DMS53 (cell line): ENCODE measurements around the gene PPP2R5C.

ENCODE experiments used
- DNase-seq: peaks from one replicate; lab custom pipeline; 2025; lab: John Stamatoyannopoulos, UW

PPP2R5C gene

DNA sequence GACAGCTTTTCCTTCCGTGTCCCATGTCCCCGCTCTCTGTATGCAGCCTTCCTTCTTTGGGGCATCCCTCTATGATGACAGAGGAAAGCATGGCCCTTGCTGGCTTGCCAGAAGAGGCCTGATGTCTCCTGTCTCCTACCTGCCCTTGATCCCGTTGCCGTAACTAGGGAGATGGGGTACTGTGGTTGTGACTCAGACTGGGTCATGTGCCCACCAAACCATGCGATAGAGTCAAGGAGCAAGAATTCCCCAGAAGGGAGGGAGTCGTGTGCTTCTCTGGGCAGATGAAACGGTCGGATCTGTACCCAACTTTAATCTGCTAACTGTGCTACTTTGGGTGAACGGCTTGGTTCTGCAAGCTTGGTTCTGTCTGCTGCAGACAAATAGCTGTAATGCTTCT is 103.8 kb downstream of the PPP2R5C start:
- no peak for DNase-seq

DNA sequence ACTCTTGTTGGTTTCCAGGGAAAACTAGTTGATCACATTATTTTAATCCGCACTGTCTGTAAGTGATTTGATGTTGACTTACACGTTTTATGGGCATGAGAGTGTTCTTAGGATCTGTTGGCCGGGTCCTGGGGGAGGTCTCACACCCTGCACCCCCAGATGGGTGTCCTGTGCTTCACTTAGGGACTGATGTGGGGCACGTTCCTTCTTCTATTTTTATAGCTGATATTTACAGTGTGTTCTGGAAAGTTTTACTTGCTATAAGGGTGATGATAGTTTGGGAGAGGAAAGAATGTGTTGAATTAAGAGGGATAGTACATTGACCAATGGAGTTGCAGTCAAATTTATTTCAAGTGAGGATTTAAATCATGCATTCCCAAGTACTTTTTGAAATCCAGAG is 106.3 kb downstream of the PPP2R5C start:
- DNase-seq, result no peak

DNA sequence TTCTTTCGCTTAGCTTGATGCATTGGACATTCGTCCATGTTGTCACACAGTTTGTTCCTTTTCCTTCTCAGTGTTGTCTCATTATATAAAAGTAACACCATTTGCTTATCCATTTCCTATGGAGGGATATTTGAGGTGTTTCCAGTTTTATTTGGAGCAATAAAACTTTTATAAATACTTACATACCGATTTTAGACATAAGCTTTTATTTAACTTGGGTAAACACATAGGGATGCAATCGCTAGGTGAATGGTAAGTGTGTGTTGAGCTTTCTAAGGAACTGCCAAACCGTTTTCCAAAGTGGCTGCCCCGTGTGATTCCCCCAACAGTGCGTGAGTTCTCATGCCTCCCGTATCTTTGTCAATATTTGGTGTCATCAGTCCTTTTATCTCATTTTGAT is 107.7 kb downstream of the PPP2R5C start:
- DNase-seq, result no peak

- DNase-seq, result no peak
Observed at GRCh38 chr14:101870273-101870939, 108.9 kb downstream of the PPP2R5C start.

GRCh38 chr14:101872346-101872745 is 110.8 kb downstream of the PPP2R5C start:
- no peak for DNase-seq

DNA sequence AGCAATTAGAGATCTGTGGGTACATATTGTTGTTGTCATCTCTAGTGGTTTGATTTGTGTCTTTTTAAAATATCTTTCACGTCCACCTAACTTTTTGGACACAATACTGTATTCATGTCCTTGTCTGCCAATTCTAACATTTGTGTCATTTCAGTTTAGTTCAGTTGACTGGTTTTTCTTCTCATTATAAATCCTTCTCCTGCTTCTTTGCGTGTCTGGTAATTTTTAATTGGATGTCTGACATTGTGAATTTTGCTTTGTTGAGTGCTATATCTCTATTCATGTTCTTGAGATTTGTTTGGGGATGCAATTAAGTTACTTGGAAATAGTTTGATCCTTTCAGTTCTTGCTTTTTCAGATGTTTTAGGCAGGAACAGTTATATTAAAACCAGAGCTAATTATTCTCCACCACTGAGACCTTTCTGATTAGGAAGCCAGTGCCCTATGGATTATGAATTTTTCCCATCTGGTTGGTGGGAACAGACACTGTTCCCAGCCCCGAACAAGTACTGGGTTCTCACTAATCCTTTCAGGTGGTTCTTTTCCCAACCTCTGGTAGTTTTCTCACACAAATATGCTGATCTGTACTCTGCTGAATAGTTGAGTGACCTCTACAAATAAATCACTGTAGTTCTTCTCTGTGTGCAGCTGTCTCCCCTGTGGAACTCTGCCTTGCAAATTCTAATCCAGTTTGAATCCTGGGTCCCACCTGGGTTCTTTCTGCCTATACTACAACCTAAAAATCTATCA is 111.7 kb downstream of the PPP2R5C start:
- DNase-seq, result no peak

- no peak for DNase-seq
Observed at GRCh38 chr14:101873991-101874390, 112.5 kb downstream of the PPP2R5C start.

DNA sequence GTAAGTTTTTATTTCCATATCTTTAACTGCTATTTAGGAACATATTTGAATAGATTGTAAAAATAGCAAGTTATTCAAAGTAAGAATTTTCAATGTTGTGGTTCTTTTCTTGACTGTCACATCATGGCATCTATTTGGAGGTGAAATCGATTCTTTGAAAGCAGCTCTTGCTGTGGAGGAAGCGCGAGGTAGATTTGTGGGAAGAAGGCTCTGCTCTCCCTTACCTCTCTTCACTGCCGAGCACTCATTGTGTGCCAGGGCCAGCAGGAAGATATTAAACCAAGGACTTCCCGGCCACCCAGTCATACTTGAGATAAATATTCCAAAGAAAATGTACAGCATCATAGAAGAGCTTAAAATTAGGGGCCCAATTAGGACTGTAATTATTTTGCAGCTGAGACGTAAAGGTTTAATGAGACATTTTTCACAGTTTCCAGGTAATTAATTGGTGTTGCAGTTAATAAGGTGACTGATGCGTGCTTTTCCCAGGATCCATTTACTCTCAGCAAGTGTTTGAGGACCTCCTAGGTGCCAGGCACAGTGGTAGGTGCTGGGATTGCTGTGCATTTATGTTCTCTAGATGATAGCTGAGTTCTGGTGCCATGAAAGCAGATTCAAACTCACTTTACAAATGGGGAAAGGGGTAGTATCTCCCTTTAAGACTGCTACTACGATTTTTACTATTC is 113.7 kb downstream of the PPP2R5C start:
- DNase-seq, result no peak

DNA sequence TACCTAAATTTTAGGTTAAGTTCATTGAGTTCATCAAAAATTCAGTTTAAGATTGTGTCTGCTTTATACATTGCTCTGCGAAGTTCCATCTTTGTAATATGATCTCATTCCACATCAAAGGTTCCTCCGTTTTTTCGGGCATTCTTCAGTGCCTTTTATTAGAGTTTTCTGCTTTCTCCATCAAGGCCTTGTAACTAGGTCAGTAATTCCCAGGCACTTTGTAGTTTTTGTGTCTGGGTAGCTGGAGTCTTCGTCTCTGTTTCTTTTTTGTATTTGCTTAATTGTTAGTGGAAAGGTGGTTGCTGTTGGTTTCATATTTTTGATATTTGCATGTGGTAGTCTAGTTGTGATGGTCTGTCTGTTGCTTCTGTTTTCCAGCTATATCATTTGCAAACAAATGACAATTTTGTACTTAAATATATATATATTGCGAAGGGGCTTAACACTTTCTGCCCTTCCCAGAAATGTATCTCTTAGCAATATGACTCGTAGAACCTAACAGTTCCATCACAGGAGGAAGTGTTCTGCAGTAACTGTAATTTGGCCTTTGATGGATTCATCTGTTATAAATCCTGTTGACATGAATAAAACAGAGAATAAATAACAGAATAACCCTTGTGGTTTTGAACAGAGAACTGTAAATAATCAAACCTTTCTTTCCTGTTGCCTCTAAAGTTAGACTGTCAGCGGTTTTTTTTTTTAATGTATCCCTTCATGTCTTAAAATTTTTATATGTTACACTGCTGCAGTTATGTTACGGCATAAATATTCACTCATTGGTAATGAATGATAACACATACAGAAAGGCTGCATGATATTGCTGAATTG is 114.4 kb downstream of the PPP2R5C start:
- no peak for DNase-seq

DNA sequence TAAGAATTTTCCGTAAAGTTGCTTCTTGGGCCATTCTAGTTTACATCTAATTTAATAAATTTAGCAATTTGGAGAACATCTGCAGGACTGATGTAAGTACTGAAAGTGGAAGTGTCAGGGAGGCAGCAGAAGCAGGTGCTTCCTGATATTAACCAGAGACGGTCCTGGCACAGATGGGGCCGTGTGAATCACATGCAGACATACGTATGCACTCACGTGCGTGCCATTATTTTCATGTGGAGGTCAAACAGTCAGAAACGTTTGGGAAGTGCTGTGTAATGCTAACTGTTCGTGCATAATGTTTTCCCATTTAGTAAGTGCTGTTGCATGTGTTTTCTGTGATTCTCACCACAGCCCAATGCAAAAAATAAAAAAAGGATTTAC is 115.0 kb downstream of the PPP2R5C start:
- DNase-seq, result no peak

DNA sequence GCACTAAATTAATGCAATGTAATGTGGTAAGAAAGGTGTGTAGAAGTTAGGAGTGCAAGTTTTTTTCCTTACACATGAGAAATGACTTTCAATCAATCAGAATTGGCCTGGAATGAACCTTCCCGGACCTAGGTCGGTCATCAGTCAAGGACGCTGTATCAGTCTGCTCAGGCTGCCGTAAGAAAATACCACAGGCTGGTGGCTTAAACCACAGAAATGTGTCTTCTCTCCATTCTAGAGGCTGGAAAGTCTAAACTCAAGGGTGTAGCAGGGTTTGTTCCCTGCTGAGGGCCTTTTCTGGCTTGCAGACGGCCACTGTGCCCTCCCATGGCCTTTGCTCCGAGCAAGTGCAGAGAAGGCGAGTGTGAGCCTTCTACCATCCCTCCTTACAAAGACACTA is 116.3 kb downstream of the PPP2R5C start:
- DNase-seq, result no peak

- no peak for DNase-seq
Observed at GRCh38 chr14:101878211-101878821, 116.8 kb downstream of the PPP2R5C start.

DNA sequence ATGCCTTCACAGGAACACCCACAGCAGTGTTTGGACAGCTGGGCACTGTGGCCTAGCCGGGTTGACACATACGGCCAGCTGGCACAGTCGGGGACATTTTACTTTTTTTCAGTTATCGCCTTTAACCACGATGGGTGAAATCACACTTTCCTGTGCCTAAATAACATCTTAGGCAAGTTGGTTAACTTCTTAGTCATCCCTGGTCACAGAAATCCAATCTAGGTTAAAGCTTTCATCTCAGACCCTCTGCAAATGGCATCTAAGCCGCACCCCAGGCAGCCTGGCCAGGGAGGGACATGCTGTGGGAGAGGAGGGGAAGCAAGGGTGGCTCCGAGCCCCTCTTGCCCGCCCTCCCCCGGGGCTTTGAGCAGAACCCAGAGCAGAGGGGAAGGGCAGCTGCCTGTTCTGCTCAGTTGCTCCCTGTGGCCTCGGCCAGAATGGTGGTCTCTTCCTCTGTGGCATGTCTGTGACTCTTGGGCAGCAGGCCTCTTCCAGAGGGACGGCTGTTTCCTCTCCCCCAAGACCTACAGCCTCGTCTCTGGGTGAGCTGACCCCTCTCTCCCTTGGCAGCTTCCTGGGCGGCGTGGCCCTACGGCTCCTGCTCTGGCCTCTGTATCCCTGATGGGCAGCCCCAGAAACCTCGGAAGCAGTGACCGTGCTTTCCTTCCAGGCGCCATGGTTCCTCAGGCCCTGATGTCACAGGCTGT is 117.5 kb downstream of the PPP2R5C start:
- DNase-seq, result no peak

DNA sequence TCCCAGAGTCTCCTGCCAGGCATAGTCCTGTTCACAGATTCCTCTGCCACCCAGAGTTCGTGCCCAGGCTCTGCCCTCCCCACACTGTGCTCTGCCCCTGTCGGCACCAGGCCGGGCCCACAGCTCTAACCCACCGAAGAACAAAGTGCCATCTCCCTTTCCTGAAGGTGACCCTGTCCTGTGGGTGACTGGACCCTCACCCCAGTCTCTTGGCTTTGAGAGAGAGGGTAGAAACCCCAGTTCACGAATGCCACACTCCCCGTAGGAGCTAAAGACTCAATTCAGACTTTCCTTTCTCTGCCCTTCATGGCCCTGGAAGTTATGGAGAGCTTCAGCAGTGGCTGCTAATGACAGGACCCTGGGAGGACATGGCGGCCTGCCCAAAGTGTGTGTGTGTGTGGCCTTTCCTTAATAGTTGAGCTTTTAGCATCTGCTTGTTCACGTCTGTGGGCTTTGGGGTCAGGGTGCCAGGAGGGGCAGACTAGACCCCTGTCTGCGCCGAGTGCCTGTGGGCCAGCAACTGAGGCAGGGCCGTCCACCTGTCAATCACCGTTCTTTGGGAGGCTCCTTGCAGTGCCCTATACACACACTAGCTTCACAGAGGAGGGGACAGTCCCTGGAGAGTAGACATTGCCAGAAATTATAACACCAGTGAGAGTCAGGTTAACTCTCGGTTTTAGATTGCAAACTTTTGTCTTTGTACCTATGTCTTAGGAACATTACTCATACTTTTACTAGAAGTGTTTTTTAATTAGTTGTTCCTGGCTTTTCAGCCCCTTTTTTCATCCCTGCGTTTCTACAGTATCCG is 118.2 kb downstream of the PPP2R5C start:
- no peak for DNase-seq

GRCh38 chr14:101881426-101881825 is 119.9 kb downstream of the PPP2R5C start:
- no peak for DNase-seq

DNA sequence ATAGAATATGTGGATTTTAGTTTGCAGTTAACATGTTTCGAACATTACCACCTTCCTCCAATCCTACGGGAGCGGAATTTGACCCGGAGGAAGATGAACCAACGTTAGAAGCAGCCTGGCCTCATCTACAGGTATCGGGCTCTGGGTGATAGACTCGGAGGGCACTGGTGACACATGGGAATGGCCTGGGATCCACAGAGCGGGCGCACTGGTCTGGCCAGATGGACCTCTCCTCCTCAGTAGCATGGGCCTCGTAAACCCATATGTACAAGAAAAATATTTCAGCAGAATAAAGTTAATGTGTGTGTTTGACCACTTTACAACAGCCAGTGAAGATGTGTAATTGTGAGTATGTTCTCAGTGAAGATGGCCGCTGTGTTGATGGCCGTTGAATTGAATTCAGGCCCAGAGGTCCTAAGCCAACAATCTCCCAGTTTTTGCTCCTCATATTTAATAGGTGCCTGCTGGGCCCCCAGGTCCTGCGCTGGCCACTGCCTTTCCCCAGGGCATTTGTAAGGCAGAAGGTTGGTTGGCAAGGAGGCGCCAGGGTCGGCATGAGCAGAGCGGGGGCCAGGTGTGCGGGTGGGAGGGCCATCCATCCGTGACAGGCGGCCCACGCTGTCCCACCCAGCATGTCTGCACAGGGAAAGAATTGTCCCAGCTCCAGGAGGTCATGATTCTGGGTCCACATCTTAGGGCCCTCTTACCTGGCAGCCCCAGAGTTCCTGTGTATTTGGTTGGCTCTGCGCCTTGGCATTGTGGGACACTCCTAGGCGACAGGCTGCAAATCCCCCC is 120.8 kb downstream of the PPP2R5C start:
- no peak for DNase-seq

DNA sequence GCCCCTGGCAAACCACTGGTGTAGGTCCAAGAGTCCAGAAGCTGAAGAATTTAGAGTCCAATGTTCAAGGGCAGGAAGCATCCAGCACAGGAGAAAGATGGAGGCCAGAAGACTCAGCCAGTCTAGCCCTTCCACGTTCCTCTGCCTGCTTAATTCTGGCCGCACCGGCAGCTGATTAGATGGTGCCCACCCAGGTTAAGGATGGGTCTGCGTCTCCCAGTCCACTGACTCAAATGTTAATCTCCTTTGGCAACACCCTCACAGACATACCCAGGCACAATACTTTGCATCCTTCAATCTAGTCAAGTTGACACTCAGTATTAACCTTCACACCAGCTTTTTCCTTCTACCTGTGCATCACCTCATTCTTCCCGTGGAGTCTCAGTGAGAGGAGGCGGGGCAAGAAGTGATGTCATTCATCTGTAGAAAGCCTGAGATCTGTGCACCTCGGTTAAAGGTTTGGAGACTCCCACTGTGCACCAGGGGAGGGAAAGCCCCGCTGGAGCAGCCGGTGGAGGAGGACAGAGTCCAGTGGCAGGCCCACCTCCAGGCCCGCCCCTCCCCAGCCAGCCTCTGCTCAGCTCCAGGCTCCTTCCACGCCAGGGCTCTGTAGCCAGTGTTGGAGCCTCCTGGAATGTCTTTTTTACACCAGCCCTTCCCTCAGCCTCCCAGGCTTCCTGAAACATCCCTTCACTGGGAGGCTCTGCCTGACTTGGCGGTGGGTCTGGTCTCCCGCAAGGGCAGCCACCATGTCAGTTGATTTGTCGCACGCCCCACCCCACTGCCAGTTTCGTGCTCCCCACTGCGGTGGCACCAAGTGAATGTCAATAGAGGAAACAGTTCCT is 122.8 kb downstream of the PPP2R5C start:
- DNase-seq, result no peak

GRCh38 chr14:101884934-101885576 is 123.5 kb downstream of the PPP2R5C start:
- no peak for DNase-seq
